Measurements from ENCODE around the gene COQ10A.
A peak's percentile ranks its signal among the peaks of the same experiment; 100 is the strongest.

The COQ10A gene

GRCh38 chr12:56257491-56258067, 9.2 kb upstream of the COQ10A start:
- Histone ChIP-seq H3K9me3 (ENCODE audit: insufficient read depth, low read depth, low read length) (no peaks in the 10 kb centered on the region), H3K4me3 (ENCODE audit: low read depth, low read length) (peak overlapping the region; percentile 96), H3K79me2 (ENCODE audit: control insufficient read depth, insufficient read depth, low read length, poor library complexity) (peaks cover 11% of the 10 kb centered on the region), H4K12ac (ENCODE audit: low read depth, low read length) (peak overlapping the region; percentile 79), H3K18ac (ENCODE audit: low read length) (peak overlapping the region; percentile 97), H4K8ac (ENCODE audit: low read depth, low read length) (peak overlapping the region; percentile 90), H3K27ac (ENCODE audit: low read depth, low read length) (peak overlapping the region; percentile 48), H3K27me3 (ENCODE audit: insufficient read depth, low read length) (no peaks in the 10 kb centered on the region), H4K91ac (ENCODE audit: low read depth, low read length) (peak overlapping the region; percentile 79), H3K4me1 (ENCODE audit: control insufficient read depth in 1 of 2, insufficient read depth in 2 of 2, low read length in 2 of 2) (peaks cover 8 to 9% of the 10 kb centered on the region in 2 experiments), H3K23ac (ENCODE audit: low read length) (no peak overlapping the region), H3K14ac (ENCODE audit: low read length) (peak overlapping the region; percentile 97), H2BK12ac (ENCODE audit: low read length) (no peak overlapping the region), H2AFZ (ENCODE audit: insufficient read depth, low read length, poor library complexity) (peak overlapping the region; percentile 96), H2BK5ac (ENCODE audit: low read depth, low read length, poor library complexity) (peak overlapping the region; percentile 78), H3K4me2 (ENCODE audit: low read length) (peak overlapping the region; percentile 91), H2AK5ac (ENCODE audit: low read length) (peak overlapping the region; percentile 71), H3K9ac (ENCODE audit: low read length) (peak overlapping the region; percentile 86), H3K4ac (ENCODE audit: low read depth, low read length) (peak overlapping the region; percentile 68), H3K36me3 (ENCODE audit: control insufficient read depth in 1 of 2, insufficient read depth in 2 of 2, low read length in 2 of 2) (peaks cover 34 to 39% of the 10 kb centered on the region in 2 experiments), H3K79me1 (ENCODE audit: low read length) (peaks cover 12% of the 10 kb centered on the region), H2BK120ac (ENCODE audit: insufficient read depth, low read length, poor library complexity) (peak overlapping the region; percentile 52)
- DNase-seq = peak in 1 of 2 donors; percentile 26
- no CpG with 5 or more reads among the region's 27 CpGs for WGBS (ENCODE audit: extremely low coverage, insufficient coverage, insufficient read length)

- peak within 1 kb of the TSS; percentile 68 for H3K4ac ChIP-seq (ENCODE audit: low read depth, low read length)
- H2AFZ ChIP-seq (ENCODE audit: insufficient read depth, low read length, poor library complexity) = peak within 1 kb of the TSS; percentile 96
- H4K91ac ChIP-seq (ENCODE audit: low read depth, low read length) = peak within 1 kb of the TSS; percentile 87
- peak within 1 kb of the TSS; percentile 97 for H3K14ac ChIP-seq (ENCODE audit: low read length)
- H2AK5ac ChIP-seq (ENCODE audit: low read length) = peak within 1 kb of the TSS; percentile 71
- H3K23ac ChIP-seq (ENCODE audit: low read length) = no peak within 1 kb of the TSS
- H3K9ac ChIP-seq (ENCODE audit: low read length) = peak within 1 kb of the TSS; percentile 98
- WGBS (ENCODE audit: extremely low coverage, insufficient coverage, insufficient read length) = no CpG with 5 or more reads among the region's 78 CpGs
- peak within 1 kb of the TSS; percentile 78 for H2BK5ac ChIP-seq (ENCODE audit: low read depth, low read length, poor library complexity)
- H3K36me3 ChIP-seq (ENCODE audit: control insufficient read depth in 1 of 2, insufficient read depth in 2 of 2, low read length in 2 of 2) = peaks cover 28 to 33% of the 10 kb centered on the region in 2 experiments
- peak within 1 kb of the TSS; percentile 97 for H3K18ac ChIP-seq (ENCODE audit: low read length)
- H3K79me1 ChIP-seq (ENCODE audit: low read length) = peaks cover 12% of the 10 kb centered on the region
- H4K12ac ChIP-seq (ENCODE audit: low read depth, low read length) = peak within 1 kb of the TSS; percentile 96
- H3K4me3 ChIP-seq (ENCODE audit: low read depth, low read length) = peak within 1 kb of the TSS; percentile 96
- peak within 1 kb of the TSS; percentile 91 for H3K4me2 ChIP-seq (ENCODE audit: low read length)
- DNase-seq = peak; percentile 44 to 82
- H3K27me3 ChIP-seq (ENCODE audit: insufficient read depth, low read length) = no peaks in the 10 kb centered on the region
- peak within 1 kb of the TSS; percentile 65 for H2BK120ac ChIP-seq (ENCODE audit: insufficient read depth, low read length, poor library complexity)
- peak within 1 kb of the TSS; percentile 90 for H4K8ac ChIP-seq (ENCODE audit: low read depth, low read length)
- H3K79me2 ChIP-seq (ENCODE audit: control insufficient read depth, insufficient read depth, low read length, poor library complexity) = peaks cover 11% of the 10 kb centered on the region
- H3K4me1 ChIP-seq (ENCODE audit: control insufficient read depth in 1 of 2, insufficient read depth in 2 of 2, low read length in 2 of 2) = peaks cover 8 to 9% of the 10 kb centered on the region in 2 experiments
- H3K9me3 ChIP-seq (ENCODE audit: insufficient read depth, low read depth, low read length) = no peaks in the 10 kb centered on the region
- peak within 1 kb of the TSS; percentile 48 for H3K27ac ChIP-seq (ENCODE audit: low read depth, low read length)
- no peak within 1 kb of the TSS for H2BK12ac ChIP-seq (ENCODE audit: low read length)
Measured at GRCh38 chr12:56258068-56258819, 8.5 kb upstream of the COQ10A start, which contains the start of gene ANKRD52. TSS of gene ANKRD52 (minus strand) at chr12:56258384. CDS start at chr12:56258269, 115 bp downstream.

GRCh38 chr12:56258820-56259183, 7.9 kb upstream of the COQ10A start:
- Histone ChIP-seq H3K79me1 (ENCODE audit: low read length) (peaks cover 12% of the 10 kb centered on the region), H3K23ac (ENCODE audit: low read length) (no peak overlapping the region), H3K14ac (ENCODE audit: low read length) (peak overlapping the region; percentile 76), H3K27me3 (ENCODE audit: insufficient read depth, low read length) (no peaks in the 10 kb centered on the region), H2BK5ac (ENCODE audit: low read depth, low read length, poor library complexity) (no peak overlapping the region), H2AFZ (ENCODE audit: insufficient read depth, low read length, poor library complexity) (peak overlapping the region; percentile 69), H3K79me2 (ENCODE audit: control insufficient read depth, insufficient read depth, low read length, poor library complexity) (peaks cover 11% of the 10 kb centered on the region), H3K36me3 (ENCODE audit: control insufficient read depth in 1 of 2, insufficient read depth in 2 of 2, low read length in 2 of 2) (peaks cover 23 to 27% of the 10 kb centered on the region in 2 experiments), H3K18ac (ENCODE audit: low read length) (no peak overlapping the region), H2AK5ac (ENCODE audit: low read length) (no peak overlapping the region), H2BK120ac (ENCODE audit: insufficient read depth, low read length, poor library complexity) (no peak overlapping the region), H3K4me2 (ENCODE audit: low read length) (peak overlapping the region; percentile 91), H3K4me1 (ENCODE audit: control insufficient read depth in 1 of 2, insufficient read depth in 2 of 2, low read length in 2 of 2) (peaks cover 8 to 9% of the 10 kb centered on the region in 2 experiments), H3K4me3 (ENCODE audit: low read depth, low read length) (peak overlapping the region; percentile 85), H2BK12ac (ENCODE audit: low read length) (no peak overlapping the region), H3K9me3 (ENCODE audit: insufficient read depth, low read depth, low read length) (no peaks in the 10 kb centered on the region), H3K9ac (ENCODE audit: low read length) (peak overlapping the region; percentile 98), H3K27ac (ENCODE audit: low read depth, low read length) (no peak overlapping the region), H4K91ac (ENCODE audit: low read depth, low read length) (peak overlapping the region; percentile 87), H4K12ac (ENCODE audit: low read depth, low read length) (peak overlapping the region; percentile 96), H3K4ac (ENCODE audit: low read depth, low read length) (peak overlapping the region; percentile 22), H4K8ac (ENCODE audit: low read depth, low read length) (peak overlapping the region; percentile 90)
- no peak for DNase-seq
- WGBS (ENCODE audit: extremely low coverage, insufficient coverage, insufficient read length) = no CpG with 5 or more reads among the region's 9 CpGs

- Histone ChIP-seq H2BK12ac (ENCODE audit: low read length) (no peak overlapping the region), H3K4me3 (ENCODE audit: low read depth, low read length) (no peak overlapping the region), H3K4ac (ENCODE audit: low read depth, low read length) (no peak overlapping the region), H4K91ac (ENCODE audit: low read depth, low read length) (no peak overlapping the region), H3K79me2 (ENCODE audit: control insufficient read depth, insufficient read depth, low read length, poor library complexity) (peaks cover 11% of the 10 kb centered on the region), H3K79me1 (ENCODE audit: low read length) (peaks cover 12% of the 10 kb centered on the region), H2AFZ (ENCODE audit: insufficient read depth, low read length, poor library complexity) (no peak overlapping the region), H3K14ac (ENCODE audit: low read length) (no peak overlapping the region), H4K8ac (ENCODE audit: low read depth, low read length) (no peak overlapping the region), H3K27me3 (ENCODE audit: insufficient read depth, low read length) (no peaks in the 10 kb centered on the region), H3K4me1 (ENCODE audit: control insufficient read depth in 1 of 2, insufficient read depth in 2 of 2, low read length in 2 of 2) (peaks cover 8 to 9% of the 10 kb centered on the region in 2 experiments), H3K23ac (ENCODE audit: low read length) (no peak overlapping the region), H2BK120ac (ENCODE audit: insufficient read depth, low read length, poor library complexity) (no peak overlapping the region), H3K9ac (ENCODE audit: low read length) (no peak overlapping the region), H2BK5ac (ENCODE audit: low read depth, low read length, poor library complexity) (no peak overlapping the region), H3K27ac (ENCODE audit: low read depth, low read length) (no peak overlapping the region), H3K4me2 (ENCODE audit: low read length) (no peak overlapping the region), H2AK5ac (ENCODE audit: low read length) (no peak overlapping the region), H3K18ac (ENCODE audit: low read length) (no peak overlapping the region), H4K12ac (ENCODE audit: low read depth, low read length) (no peak overlapping the region), H3K36me3 (ENCODE audit: control insufficient read depth in 1 of 2, insufficient read depth in 2 of 2, low read length in 2 of 2) (peaks cover 11 to 14% of the 10 kb centered on the region in 2 experiments), H3K9me3 (ENCODE audit: insufficient read depth, low read depth, low read length) (no peaks in the 10 kb centered on the region)
- DNase-seq = no peak
- no CpG with 5 or more reads among the region's 8 CpGs for WGBS (ENCODE audit: extremely low coverage, insufficient coverage, insufficient read length)
Measured at GRCh38 chr12:56260380-56260779, 6.4 kb upstream of the COQ10A start.

Measured in trophoblast cell (in vitro differentiated cells and primary cell).